GM21367 (cell line): ENCODE data around the gene SEC23A.
"Not testable (repeated sequence)": the region's sequence is repeated elsewhere in the genome, so short reads cannot be mapped to it uniquely, and the experiment has no call there.

Experiments used
- ATAC-seq: cut with Tn5 transposase; IDR thresholded peaks from one replicate; pipeline ENCODE4 v1.9.1; 2021; ENCODE audit not compliant: unreplicated experiment

SEC23A gene

GRCh38 chr14:39094515-39094914 is 8.5 kb downstream of the SEC23A start:
- ATAC-seq: no peak

GRCh38 chr14:39091716-39092115 is 11.3 kb downstream of the SEC23A start:
- no peak for ATAC-seq

GRCh38 chr14:39090548-39091111 is 12.4 kb downstream of the SEC23A start:
- no peak for ATAC-seq

- ATAC-seq: no peak
Observed at GRCh38 chr14:39087493-39087892, 15.5 kb downstream of the SEC23A start.

GRCh38 chr14:39085933-39086332 is 17.1 kb downstream of the SEC23A start:
- ATAC-seq: no peak

- ATAC-seq: no peak
Observed at GRCh38 chr14:39083127-39083526, 19.9 kb downstream of the SEC23A start.

- ATAC-seq: no peak
Observed at GRCh38 chr14:39080886-39081285, 22.1 kb downstream of the SEC23A start.

GRCh38 chr14:39071096-39071495 is 31.9 kb downstream of the SEC23A start:
- ATAC-seq: no peak

GRCh38 chr14:39069923-39070322 is 33.1 kb downstream of the SEC23A start:
- no peak for ATAC-seq

- ATAC-seq: not testable (repeated sequence)
Observed at GRCh38 chr14:39069169-39069805, 33.7 kb downstream of the SEC23A start.

GRCh38 chr14:39060818-39061437 is 42.1 kb downstream of the SEC23A start:
- ATAC-seq: peak; percentile 99

GRCh38 chr14:39055786-39056474 is 47.1 kb downstream of the SEC23A start:
- no peak for ATAC-seq

GRCh38 chr14:39052869-39053454 is 50.1 kb downstream of the SEC23A start:
- ATAC-seq: not testable (repeated sequence)

- no peak for ATAC-seq
Observed at GRCh38 chr14:39050389-39050788, 52.6 kb downstream of the SEC23A start.

- ATAC-seq: not testable (repeated sequence)
Observed at GRCh38 chr14:39045889-39046288, 57.1 kb downstream of the SEC23A start.

GRCh38 chr14:39043352-39043943 is 59.6 kb downstream of the SEC23A start:
- ATAC-seq: no peak

GRCh38 chr14:39040529-39040928 is 62.5 kb downstream of the SEC23A start:
- ATAC-seq: no peak

GRCh38 chr14:39038542-39038941 is 64.5 kb downstream of the SEC23A start:
- ATAC-seq: no peak

GRCh38 chr14:39036760-39037159 is 66.3 kb downstream of the SEC23A start:
- ATAC-seq: no peak

- no peak for ATAC-seq
Observed at GRCh38 chr14:39035336-39035735, 67.7 kb downstream of the SEC23A start.
